Endodermal cell (in vitro differentiated cells): Measurements from ENCODE around the gene ZNF335. TPM values are rescaled to one million over a fixed set of nuclear protein-coding genes. Genes with fewer than 3 reads are reported as not detected.

Experiments
- DNase-seq: peaks from one replicate; pipeline ENCODE4 v3.0.0-alpha.2; 2017
- H3K27ac ChIP-seq: 2 replicates; pipeline ENCODE4 v1.5.1; 2013; ENCODE audit warnings: mild to moderate bottlenecking, low read depth, low read length, moderate library complexity
- H3K27me3 ChIP-seq: 2 replicates; pipeline ENCODE4 v1.6.1; 2013; ENCODE audit warnings: mild to moderate bottlenecking, low read length, moderate library complexity; ENCODE audit not compliant: insufficient read depth, control insufficient read depth, poor library complexity, severe bottlenecking
- H3K36me3 ChIP-seq: 2 replicates; pipeline ENCODE4 v1.7.0; 2013; ENCODE audit warnings: mild to moderate bottlenecking, low read length, moderate library complexity; ENCODE audit not compliant: control insufficient read depth, insufficient read depth
- H3K4me1 ChIP-seq: one replicate; pipeline ENCODE4 v1.7.0; 2013; ENCODE audit warnings: low read length; ENCODE audit not compliant: control insufficient read depth, insufficient read depth
- H3K4me3 ChIP-seq: 2 replicates; pipeline ENCODE4 v1.5.1; 2013; ENCODE audit warnings: mild to moderate bottlenecking, low read length, moderate library complexity
- H3K9ac ChIP-seq: 2 replicates; pipeline ENCODE4 v1.6.1; 2013; ENCODE audit warnings: mild to moderate bottlenecking, low read length, moderate library complexity; ENCODE audit not compliant: poor library complexity, severe bottlenecking; ENCODE audit errors: extremely low read depth
- H3K9me3 ChIP-seq: 2 replicates; pipeline ENCODE4 v1.6.1; 2013; ENCODE audit warnings: mild to moderate bottlenecking, low read length, moderate library complexity; ENCODE audit not compliant: control insufficient read depth
- H3K27ac Mint-ChIP-seq: 2 replicates; pipeline ENCODE4 v1.8.0; 2020; ENCODE audit warnings: mixed read lengths
- H3K27me3 Mint-ChIP-seq: 2 replicates; pipeline ENCODE4 v1.8.0; 2021; ENCODE audit warnings: mild to moderate bottlenecking, mixed read lengths; ENCODE audit not compliant: insufficient read depth
- H3K36me3 Mint-ChIP-seq: 2 replicates; pipeline ENCODE4 v1.8.0; 2020; ENCODE audit warnings: low read depth, mixed read lengths
- H3K4me1 Mint-ChIP-seq: 2 replicates; pipeline ENCODE4 v1.8.0; 2020; ENCODE audit warnings: mixed read lengths
- H3K4me3 Mint-ChIP-seq: 2 replicates; pipeline ENCODE4 v1.8.0; 2020; ENCODE audit warnings: mild to moderate bottlenecking, moderate library complexity, mixed read lengths
- H3K9me3 Mint-ChIP-seq: 2 replicates; pipeline ENCODE4 v1.8.0; 2020; ENCODE audit warnings: mild to moderate bottlenecking, mixed read lengths
- whole genome bisulfite sequencing, 2 experiments: methylation state at CpG; one replicate each; pipeline versions ENCODE4 v1.1.5 to v1.1.7; 2013; ENCODE audit warnings: missing lambda C conversion rate in 2 of 2, mixed read lengths in 1 of 2; ENCODE audit not compliant: insufficient coverage in 1 of 2, insufficient read length in 1 of 2; 5-methylcytosine and 5-hydroxymethylcytosine counted together
- total RNA-seq, 2 donors: library from RNA; stranded (reverse); fragmentation: NEBNext Ultra II Directional in 1 of 2; extraction: Animal tissue kit (Norgen Biotek cat#: 25700) in 1 of 2; gene quantifications; 2 replicates in 1 of 2; 3 replicates in 1 of 2; pipeline ENCODE4 v1.2.1, GENCODE V29; 2021
- TF ChIP-seq, protein P1 (sequence below): fragments of 200-600 bp; sonication (generic); conservative IDR thresholded peaks from 2 replicates; pipeline ENCODE4 v1.5.0; 2021; ENCODE audit warnings: antibody characterized with exemption, mild to moderate bottlenecking

The ZNF335 gene
- total RNA-seq, 2 donors from 2014 or later, result 18.3 to 21.0 TPM

DNA sequence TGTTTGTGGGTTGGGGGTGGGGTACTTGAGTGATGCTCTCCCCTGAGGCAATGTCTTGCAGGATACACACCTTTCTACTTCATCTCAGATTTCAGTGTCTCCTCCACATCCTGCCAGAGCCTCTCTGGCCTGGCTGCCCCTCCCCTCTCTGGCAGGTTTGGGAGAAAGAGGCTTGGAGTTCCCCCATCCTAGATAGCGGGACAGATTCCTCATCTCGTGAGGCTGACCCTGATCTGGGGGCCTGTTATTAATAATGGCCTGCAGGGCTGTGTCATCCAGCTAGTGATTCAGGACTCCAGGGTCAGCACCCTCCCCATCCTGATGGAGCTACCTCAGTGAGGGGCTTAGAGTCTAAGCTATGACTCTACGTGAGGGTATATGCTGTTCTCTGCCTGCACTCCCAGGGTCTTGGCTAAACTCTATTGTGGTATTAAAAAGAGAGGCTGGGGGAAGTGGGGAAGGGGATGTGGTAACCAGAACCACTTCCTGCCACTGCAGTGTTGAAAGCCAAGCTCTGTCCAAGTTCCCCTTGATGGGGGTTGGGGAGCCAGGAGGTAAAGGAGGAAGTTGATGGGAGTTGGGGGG is 33.0 kb upstream of the ZNF335 start:
- peak; percentile 74 for DNase-seq
- no peaks in the 10 kb centered on the region for H3K9me3 ChIP-seq
- Mint-ChIP-seq H3K27me3 (peaks cover 7% of the 10 kb centered on the region), H3K4me1 (peaks cover 35% of the 10 kb centered on the region), H3K4me3 (no peak overlapping the region), H3K9me3 (no peaks in the 10 kb centered on the region), H3K27ac (peak overlapping the region; percentile 46), H3K36me3 (no peaks in the 10 kb centered on the region)
- H3K27me3 ChIP-seq, result no peaks in the 10 kb centered on the region
- H3K4me3 ChIP-seq, result no peak overlapping the region
- no peaks in the 10 kb centered on the region for H3K36me3 ChIP-seq
- TF ChIP-seq, protein P1, sequence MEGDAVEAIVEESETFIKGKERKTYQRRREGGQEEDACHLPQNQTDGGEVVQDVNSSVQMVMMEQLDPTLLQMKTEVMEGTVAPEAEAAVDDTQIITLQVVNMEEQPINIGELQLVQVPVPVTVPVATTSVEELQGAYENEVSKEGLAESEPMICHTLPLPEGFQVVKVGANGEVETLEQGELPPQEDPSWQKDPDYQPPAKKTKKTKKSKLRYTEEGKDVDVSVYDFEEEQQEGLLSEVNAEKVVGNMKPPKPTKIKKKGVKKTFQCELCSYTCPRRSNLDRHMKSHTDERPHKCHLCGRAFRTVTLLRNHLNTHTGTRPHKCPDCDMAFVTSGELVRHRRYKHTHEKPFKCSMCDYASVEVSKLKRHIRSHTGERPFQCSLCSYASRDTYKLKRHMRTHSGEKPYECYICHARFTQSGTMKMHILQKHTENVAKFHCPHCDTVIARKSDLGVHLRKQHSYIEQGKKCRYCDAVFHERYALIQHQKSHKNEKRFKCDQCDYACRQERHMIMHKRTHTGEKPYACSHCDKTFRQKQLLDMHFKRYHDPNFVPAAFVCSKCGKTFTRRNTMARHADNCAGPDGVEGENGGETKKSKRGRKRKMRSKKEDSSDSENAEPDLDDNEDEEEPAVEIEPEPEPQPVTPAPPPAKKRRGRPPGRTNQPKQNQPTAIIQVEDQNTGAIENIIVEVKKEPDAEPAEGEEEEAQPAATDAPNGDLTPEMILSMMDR, result no peak
- 37 to 71% methylated on average over 1 to 3 of the region's 3 CpGs for WGBS, 2 experiments
- H3K4me1 ChIP-seq, result peaks cover 9% of the 10 kb centered on the region
- no peak overlapping the region for H3K27ac ChIP-seq
- H3K9ac ChIP-seq, result no peak overlapping the region

DNA sequence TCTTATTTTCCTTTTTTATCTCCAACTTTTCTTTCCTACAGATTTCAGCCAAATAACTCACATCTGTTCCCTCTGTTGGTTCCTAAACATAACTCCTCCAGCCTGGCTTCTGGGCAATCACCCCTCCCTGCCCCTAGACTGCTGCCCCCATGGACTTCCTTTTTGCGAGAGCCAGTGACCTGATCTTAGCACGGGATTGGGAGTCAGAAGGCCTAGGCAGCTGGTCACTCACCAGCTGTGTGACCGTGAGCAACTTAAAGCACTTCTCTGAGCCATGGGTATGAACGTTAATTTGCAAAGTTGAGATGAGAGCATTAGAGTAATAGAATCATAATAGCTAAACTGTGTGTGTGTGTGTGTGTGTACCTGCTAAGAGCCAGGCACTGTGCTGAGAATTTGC is 32.2 kb upstream of the ZNF335 start:
- WGBS, 2 experiments, result 68 to 84% methylated on average over 3 to 4 of the region's 4 CpGs
- Mint-ChIP-seq H3K4me3 (no peak overlapping the region), H3K36me3 (no peaks in the 10 kb centered on the region), H3K4me1 (peaks cover 35% of the 10 kb centered on the region), H3K9me3 (no peaks in the 10 kb centered on the region), H3K27ac (no peak overlapping the region), H3K27me3 (peaks cover 3% of the 10 kb centered on the region)
- Histone ChIP-seq H3K9me3 (no peaks in the 10 kb centered on the region), H3K27ac (no peak overlapping the region), H3K4me3 (no peak overlapping the region), H3K27me3 (no peaks in the 10 kb centered on the region), H3K4me1 (peaks cover 9% of the 10 kb centered on the region), H3K36me3 (no peaks in the 10 kb centered on the region), H3K9ac (no peak overlapping the region)
- no peak for DNase-seq
- TF ChIP-seq, protein P1, result no peak

DNA sequence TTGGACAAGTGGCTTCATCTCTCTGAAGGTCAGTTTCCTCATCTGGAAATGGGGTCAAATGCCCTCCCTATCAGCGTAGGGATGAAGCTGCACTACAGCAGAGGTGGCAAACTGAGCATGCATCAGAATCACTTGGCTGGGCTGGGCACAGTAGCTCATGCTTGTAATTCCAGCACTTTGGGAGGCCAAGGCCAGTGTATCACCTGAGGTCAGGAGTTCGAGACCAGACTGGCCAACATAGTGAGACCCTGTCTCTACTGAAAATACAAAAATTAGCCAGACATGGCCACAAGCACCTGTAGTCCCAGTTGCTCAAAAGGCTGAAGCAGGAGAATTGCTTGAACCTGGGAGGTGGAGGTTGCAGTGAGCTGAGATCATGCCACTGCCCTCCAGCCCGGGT is 30.0 kb upstream of the ZNF335 start:
- 94 to 98% methylated on average over 2 of the region's 3 CpGs for WGBS, 2 experiments
- H3K27me3 Mint-ChIP-seq, result no peaks in the 10 kb centered on the region
- Histone ChIP-seq H3K27me3 (no peaks in the 10 kb centered on the region), H3K9ac (no peak overlapping the region), H3K36me3 (no peaks in the 10 kb centered on the region), H3K4me3 (no peak overlapping the region), H3K27ac (no peak overlapping the region), H3K4me1 (peaks cover 9% of the 10 kb centered on the region), H3K9me3 (no peaks in the 10 kb centered on the region)
- no peak overlapping the region for H3K27ac Mint-ChIP-seq
- DNase-seq, result no peak
- peaks cover 29% of the 10 kb centered on the region for H3K4me1 Mint-ChIP-seq
- H3K4me3 Mint-ChIP-seq, result no peak overlapping the region
- H3K36me3 Mint-ChIP-seq, result no peaks in the 10 kb centered on the region
- no peaks in the 10 kb centered on the region for H3K9me3 Mint-ChIP-seq
- TF ChIP-seq, protein P1, result no peak
